ENCODE measurements around the gene ITGA7. TPM values are rescaled to one million over a fixed set of nuclear protein-coding genes. Genes with fewer than 3 reads are reported as not detected.

ITGA7 gene
- total RNA-seq, 1 donor from 2014 or later, result 25.1 TPM

DNA sequence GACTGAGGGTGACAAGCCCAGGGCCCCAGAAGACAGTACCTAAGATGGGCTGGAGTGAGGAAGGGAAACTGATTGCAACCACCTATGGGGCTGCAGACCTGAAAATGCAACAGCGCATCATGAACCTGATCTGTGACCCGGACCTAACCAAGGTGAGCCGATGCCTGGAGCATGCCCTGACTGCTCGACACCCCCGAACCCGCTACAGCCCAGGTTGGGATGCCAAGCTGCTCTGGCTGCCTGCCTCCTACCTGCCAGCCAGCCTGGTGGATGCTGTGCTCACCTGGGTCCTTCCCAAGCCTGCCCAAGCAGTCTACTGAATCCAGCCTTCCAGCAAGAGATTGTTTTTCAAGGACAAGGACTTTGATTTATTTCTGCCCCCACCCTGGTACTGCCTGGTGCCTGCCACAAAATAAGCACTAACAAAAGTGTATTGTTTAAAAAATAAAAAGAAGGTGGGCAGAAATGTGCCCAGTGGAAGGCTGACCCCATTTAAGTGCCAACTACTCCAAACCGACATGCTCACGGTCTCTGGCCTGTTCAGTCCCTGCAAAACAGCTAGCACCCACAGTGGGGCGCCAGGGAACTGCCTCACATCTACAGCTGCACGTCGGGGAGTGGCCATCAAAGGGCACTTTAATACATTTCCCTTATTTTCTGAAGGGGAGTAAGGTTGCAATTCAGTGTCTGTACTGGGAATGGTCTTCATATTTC is 16.7 kb upstream of the ITGA7 start:
- Mint-ChIP-seq H3K4me1 (ENCODE audit: low read depth) (peaks cover 12% of the 10 kb centered on the region), H3K9me3 (ENCODE audit: low read depth) (no peaks in the 10 kb centered on the region), H3K36me3 (ENCODE audit: insufficient read depth) (peaks cover 6% of the 10 kb centered on the region), H3K27me3 (no peaks in the 10 kb centered on the region), H3K27ac (no peak overlapping the region), H3K4me3 (ENCODE audit: low read depth) (no peak overlapping the region)
- DNase-seq (ENCODE audit: low spot score, unreplicated experiment), result no peak
- TF ChIP-seq, protein P1, sequence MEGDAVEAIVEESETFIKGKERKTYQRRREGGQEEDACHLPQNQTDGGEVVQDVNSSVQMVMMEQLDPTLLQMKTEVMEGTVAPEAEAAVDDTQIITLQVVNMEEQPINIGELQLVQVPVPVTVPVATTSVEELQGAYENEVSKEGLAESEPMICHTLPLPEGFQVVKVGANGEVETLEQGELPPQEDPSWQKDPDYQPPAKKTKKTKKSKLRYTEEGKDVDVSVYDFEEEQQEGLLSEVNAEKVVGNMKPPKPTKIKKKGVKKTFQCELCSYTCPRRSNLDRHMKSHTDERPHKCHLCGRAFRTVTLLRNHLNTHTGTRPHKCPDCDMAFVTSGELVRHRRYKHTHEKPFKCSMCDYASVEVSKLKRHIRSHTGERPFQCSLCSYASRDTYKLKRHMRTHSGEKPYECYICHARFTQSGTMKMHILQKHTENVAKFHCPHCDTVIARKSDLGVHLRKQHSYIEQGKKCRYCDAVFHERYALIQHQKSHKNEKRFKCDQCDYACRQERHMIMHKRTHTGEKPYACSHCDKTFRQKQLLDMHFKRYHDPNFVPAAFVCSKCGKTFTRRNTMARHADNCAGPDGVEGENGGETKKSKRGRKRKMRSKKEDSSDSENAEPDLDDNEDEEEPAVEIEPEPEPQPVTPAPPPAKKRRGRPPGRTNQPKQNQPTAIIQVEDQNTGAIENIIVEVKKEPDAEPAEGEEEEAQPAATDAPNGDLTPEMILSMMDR (IDR thresholded peaks at IDR 0.05; ENCODE audit: unreplicated experiment), result peak; percentile 55

DNA sequence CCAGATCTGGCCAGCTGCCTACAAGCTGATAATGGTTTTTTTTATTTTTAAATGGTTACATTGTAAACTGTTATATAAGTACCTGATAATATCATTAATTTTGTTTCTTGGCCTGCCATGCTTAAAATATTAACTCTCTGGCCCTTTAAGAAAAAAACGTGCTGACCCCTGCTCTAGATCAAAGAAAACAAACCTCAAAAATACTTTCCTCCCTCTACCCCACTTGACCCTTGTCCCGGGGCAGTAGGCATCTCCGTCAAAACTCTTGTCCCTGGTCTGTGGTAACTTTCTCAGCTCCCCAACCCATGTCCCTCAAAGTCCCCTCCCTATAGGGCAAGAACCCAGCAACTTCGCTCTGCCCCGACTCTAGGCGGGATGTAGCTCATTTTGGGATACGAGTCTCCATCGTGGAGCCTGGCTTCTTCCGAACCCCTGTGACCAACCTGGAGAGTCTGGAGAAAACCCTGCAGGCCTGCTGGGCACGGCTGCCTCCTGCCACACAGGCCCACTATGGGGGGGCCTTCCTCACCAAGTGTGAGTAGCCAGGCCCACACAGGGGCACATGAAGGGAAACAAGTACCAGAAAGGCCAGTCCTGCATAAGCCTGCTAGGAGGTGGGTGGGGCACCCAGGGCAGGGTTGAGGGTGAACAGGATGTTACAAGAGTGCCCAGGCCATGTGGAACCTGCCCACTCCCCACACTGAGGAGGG is 16.0 kb upstream of the ITGA7 start:
- no peak overlapping the region for H3K27ac Mint-ChIP-seq
- no peaks in the 10 kb centered on the region for H3K27me3 Mint-ChIP-seq
- H3K9me3 Mint-ChIP-seq (ENCODE audit: low read depth), result no peaks in the 10 kb centered on the region
- TF ChIP-seq, protein P1 (IDR thresholded peaks at IDR 0.05; ENCODE audit: unreplicated experiment), result no peak
- H3K36me3 Mint-ChIP-seq (ENCODE audit: insufficient read depth), result peaks cover 6% of the 10 kb centered on the region
- peaks cover 12% of the 10 kb centered on the region for H3K4me1 Mint-ChIP-seq (ENCODE audit: low read depth)
- no peak for DNase-seq (ENCODE audit: low spot score, unreplicated experiment)
- no peak overlapping the region for H3K4me3 Mint-ChIP-seq (ENCODE audit: low read depth)

DNA sequence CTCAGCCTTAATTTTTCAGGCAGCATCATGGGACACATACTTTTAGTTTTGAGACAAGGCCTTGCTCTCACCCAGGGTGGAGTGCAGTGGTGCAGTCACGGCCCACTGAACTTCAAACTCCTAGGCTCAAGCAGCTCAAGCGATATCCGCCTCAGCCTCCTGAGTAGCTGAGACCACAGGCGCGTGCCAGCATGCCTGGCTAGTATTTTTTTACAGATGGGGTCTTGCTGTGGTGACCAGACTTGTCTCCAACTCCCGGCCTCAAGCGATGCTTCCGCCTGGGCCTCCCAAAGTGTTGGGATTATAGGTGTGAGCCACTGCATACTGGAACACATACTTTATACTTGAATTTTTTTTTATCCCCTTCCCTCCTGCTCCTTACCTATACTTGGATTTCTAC is 15.2 kb upstream of the ITGA7 start:
- Mint-ChIP-seq H3K27ac (no peak overlapping the region), H3K27me3 (no peaks in the 10 kb centered on the region), H3K4me3 (ENCODE audit: low read depth) (no peak overlapping the region), H3K9me3 (ENCODE audit: low read depth) (no peaks in the 10 kb centered on the region), H3K36me3 (ENCODE audit: insufficient read depth) (peaks cover 6% of the 10 kb centered on the region), H3K4me1 (ENCODE audit: low read depth) (peaks cover 16% of the 10 kb centered on the region)
- no peak for DNase-seq (ENCODE audit: low spot score, unreplicated experiment)
- TF ChIP-seq, protein P1 (IDR thresholded peaks at IDR 0.05; ENCODE audit: unreplicated experiment), result no peak

DNA sequence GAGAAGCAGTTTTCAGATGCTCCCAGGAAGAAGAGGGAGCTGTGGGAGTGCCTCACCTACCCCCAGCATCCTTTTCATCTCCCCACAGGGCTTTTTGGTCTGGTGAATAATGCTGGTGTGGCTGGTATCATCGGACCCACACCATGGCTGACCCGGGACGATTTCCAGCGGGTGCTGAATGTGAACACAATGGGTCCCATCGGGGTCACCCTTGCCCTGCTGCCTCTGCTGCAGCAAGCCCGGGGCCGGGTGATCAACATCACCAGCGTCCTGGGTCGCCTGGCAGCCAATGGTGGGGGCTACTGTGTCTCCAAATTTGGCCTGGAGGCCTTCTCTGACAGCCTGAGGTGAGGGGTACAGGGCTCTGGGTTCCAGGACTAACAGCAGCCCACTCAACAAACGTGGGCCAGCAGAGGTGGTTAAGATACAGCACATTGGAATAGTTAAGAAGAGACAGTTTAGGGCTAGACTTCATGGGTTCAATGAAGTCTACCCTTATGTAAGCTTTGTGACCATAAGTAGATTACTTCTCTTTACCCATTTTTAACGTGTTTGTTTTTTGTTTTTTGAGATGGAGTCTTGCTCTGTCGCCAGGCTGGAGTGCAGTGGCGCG is 14.0 kb upstream of the ITGA7 start:
- H3K27me3 Mint-ChIP-seq, result no peaks in the 10 kb centered on the region
- no peaks in the 10 kb centered on the region for H3K9me3 Mint-ChIP-seq (ENCODE audit: low read depth)
- peaks cover 8% of the 10 kb centered on the region for H3K4me1 Mint-ChIP-seq (ENCODE audit: low read depth)
- peaks cover 6% of the 10 kb centered on the region for H3K36me3 Mint-ChIP-seq (ENCODE audit: insufficient read depth)
- TF ChIP-seq, protein P1 (IDR thresholded peaks at IDR 0.05; ENCODE audit: unreplicated experiment), result no peak
- no peak for DNase-seq (ENCODE audit: low spot score, unreplicated experiment)
- H3K4me3 Mint-ChIP-seq (ENCODE audit: low read depth), result no peak overlapping the region
- no peak overlapping the region for H3K27ac Mint-ChIP-seq

DNA sequence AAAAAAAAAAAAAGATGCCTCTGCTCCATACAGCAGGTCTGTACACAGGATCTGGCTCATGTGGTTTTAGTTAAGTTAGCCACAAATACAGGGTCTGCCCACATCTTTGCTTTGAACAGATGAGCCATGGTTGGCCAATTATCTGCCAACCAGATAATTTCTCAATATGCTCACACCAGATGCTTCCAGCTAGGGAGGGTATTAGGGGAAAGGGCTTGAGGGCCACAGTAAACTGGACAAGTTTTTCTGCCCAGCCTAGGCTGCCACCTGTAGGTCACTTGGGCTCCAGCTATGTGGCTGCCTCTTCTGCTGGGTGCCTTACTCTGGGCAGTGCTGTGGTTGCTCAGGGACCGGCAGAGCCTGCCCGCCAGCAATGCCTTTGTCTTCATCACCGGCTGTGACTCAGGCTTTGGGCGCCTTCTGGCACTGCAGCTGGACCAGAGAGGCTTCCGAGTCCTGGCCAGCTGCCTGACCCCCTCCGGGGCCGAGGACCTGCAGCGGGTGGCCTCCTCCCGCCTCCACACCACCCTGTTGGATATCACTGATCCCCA is 13.3 kb upstream of the ITGA7 start:
- no peak for DNase-seq (ENCODE audit: low spot score, unreplicated experiment)
- Mint-ChIP-seq H3K4me1 (ENCODE audit: low read depth) (peaks cover 8% of the 10 kb centered on the region), H3K27ac (peak overlapping the region; percentile 29), H3K27me3 (no peaks in the 10 kb centered on the region), H3K9me3 (ENCODE audit: low read depth) (no peaks in the 10 kb centered on the region), H3K36me3 (ENCODE audit: insufficient read depth) (peaks cover 5% of the 10 kb centered on the region), H3K4me3 (ENCODE audit: low read depth) (no peak overlapping the region)
- TF ChIP-seq, protein P1 (IDR thresholded peaks at IDR 0.05; ENCODE audit: unreplicated experiment), result peak; percentile 38

Data from progenitor cell of endocrine pancreas (in vitro differentiated cells).